NCI-H2107 (cell line): ENCODE data around the gene TAF10.

Source experiments
- DNase-seq: peaks from one replicate; lab custom pipeline; 2025; lab: John Stamatoyannopoulos, UW

TAF10 gene

DNA sequence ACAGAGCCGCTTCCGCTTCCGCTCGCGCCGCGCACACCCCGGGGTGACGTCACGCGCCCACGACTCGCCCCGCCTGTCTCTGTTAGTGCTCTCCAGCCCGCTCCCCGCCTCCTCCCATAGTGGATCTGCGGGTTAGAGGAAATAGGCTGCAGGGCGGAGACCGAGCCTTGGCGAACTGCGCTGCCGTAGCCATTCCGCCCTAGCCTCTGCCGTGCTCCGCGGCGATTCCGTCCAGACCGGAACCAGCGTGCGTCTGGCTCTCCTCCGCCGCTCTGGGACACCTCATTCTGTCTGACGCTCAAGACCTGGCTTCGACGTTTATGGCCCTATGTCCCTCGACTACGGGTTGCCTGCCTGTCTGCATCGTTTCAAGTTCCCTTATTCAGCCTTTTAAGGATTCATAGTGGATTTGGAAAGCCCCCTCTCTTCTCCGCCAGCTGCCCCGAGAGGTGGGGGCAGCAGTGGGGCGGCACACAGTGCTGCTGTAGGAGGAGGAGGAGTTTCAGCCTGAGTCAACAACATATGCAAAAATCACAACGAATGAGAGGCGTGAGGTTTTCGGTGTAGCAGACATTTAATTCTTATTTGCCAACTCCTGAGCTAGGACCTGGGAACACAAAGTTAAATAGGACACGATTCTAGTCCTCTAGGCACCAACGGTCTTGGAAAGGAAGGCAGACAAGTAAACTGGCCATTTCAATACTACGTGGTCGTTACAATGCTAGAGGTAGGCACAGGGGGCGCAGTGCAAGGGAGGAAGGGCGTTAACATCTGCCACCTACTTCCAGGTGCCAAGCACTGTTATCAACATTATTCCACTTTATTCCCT lies at the start of gene TAF10:
TSS of gene TAF10 (minus strand) at position 4 of the 829 bp plus-strand sequence. CDS start 27 bp downstream, outside the sequence.
- DNase-seq: peak; percentile 92

DNA sequence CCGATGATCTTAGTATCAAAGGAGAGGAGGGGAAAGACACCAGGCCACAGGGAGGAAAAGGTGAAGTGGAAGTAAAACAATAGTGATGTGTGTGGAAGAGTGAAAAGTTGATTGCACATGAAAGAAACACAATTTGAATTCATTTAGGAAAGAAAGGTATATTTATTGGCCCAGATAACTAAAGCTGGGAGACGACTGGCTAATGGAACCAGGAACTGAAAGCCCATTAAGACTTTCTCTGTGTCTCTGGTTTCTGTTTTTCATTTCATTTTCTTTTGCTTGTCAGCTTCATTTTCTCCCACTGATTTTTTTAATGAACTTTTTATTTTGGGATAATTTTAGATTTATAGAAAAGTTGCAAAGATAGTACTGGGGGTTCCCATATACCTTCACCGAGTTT lies 48.7 kb upstream of the TAF10 start:
- DNase-seq: no peak

DNA sequence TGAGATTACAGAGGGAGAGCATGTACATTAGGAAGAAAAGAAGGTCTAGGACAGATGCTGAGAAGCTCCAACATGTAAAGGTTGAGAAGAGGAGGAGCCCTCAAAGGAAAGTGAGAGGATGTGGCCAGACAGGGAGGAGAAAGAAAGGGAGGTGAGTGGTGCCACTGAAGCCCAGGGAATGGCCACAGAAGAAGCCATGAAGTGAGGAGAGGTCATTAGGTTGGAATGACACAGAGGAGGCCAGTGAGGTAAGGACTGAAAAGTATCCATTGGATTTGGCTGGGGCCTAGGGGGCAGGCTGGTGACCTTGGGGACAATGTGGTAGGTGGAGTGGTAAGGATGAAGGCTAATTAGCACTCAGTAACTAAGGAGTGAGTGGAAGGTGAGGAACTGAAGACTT lies 46.6 kb upstream of the TAF10 start:
- DNase-seq: no peak

DNA sequence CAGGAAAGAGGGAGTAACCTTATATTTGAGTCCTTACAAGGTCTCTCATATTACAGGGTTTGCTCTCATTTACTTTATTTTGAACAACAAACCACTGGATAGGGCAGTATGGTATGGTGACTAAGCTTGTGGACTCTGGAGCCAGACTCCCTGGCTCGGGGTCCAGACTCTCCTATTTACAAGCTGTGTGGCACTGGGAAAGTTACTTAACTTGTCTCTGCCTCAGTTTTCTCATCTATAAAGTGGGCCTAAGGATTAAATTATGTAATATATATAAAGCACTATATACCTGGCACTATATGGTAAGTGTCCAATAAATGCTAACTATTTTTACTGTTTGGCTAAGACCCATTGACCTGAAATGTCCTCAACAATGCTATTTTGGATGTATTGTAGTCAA lies 45.3 kb upstream of the TAF10 start:
- no peak for DNase-seq

DNA sequence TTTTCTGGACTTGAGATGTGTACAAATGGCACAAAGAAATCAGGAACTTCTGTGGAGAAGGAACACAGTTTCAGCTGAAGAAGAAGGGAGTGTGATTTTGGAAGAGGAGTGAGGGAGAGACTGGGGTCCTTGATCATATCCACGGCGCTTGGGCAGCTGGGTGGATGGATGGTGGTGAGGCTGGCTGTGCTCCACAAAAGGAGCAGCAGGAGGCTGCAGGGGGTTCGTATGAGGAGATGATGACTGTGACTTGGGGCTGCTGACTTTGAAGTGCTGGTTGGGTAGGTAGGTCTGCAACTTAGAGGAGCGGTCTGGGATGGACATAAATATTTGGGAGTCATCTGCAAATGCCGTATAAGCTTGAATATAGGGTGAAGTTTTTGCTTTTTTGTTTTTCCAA lies 44.9 kb upstream of the TAF10 start:
- no peak for DNase-seq

DNA sequence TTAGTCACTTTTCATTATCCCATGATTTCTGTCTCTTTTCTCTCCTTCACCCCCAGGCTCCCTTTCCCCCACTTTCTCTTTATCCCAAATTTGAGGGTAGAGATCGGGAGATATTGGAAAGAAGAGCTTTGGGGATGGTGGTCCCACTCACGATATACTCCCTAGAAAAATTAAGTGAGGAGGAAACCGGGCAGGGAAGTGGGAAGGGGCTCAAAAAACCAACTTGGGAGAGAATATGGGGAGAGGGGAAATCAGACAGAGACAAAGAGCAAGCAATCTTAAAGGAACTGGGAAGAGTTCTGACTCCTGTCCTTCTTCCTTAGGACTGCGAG lies 44.5 kb upstream of the TAF10 start:
- no peak for DNase-seq

DNA sequence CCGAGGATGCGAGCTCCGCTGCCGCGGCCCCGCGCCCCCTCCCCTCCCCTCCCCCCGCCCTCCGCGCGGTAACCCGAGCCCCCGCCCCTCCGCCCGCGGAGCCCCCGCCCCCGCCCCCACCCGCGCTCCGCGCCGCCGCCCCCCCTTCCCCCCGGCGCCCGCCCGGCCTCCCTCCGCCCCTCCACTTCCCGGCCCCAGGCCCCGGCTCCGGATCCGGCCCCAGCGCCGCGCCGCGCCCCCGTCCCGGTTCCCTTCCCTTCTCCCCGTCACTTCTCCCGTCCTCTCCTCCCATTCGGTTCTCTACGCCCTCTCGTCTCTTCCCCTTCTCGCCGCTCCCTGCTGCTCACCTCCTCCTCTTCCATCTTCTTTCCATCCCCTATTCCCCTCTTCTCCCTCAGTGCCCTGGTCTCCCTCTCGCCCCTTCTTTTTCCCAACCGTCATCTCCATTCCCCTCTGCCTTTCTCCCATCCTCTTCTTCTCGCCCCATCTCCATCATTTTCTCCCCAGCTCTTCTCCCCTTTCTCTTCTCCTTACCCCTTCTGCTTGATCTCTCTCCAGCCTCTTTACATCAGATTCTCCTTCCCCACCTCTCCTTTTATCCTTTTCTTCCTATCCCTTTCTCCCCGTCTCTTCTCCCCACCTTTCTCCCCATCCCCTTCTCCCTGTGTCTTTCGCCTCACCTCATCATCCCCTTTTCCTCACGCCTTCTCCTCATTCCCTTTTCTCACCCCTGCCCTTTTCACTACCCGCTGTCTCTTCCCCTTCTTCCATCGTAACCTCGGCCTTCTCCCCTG lies 44.0 kb upstream of the TAF10 start, which contains the start of gene DCHS1:
TSS of gene DCHS1 (minus strand) at position 20 of the 794 bp plus-strand sequence. CDS start 14,196 bp downstream, outside the sequence.
- no peak for DNase-seq

DNA sequence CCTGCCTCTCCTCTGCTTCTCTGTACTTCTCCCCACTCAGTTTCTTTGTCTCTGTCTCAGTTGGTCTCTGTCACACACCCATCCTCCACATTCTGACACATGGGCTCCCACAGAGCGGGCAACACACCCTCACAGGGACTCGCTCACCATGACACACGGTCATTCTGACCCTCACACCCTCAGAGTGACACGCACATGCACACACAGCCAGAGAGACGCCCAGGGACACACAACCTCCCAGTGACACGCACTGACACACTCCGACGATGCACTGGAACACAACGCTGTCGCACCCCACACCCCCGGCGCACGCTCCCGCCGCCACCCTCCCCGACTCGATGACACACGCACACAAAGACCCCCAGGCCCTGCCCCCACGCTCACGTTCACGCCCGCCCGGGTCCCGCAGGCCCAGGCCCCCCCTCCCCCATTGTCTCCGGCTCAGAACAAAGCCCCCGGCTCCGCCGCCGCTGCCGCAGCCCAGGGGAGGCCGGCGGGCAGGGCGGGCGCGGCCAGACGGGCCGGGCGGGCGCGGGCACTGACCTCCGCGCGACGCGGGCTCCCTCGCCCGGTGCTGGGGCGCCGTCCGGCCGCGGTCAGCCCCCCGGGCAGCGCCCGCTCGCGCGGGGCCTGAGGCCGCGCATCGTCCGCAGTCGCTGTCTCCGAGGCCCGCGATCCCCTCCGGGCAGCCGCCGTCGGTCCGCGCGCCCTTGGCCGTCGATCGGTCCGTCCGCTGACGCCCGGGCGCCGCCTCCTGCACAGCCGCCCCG lies 43.2 kb upstream of the TAF10 start:
- DNase-seq: no peak

DNA sequence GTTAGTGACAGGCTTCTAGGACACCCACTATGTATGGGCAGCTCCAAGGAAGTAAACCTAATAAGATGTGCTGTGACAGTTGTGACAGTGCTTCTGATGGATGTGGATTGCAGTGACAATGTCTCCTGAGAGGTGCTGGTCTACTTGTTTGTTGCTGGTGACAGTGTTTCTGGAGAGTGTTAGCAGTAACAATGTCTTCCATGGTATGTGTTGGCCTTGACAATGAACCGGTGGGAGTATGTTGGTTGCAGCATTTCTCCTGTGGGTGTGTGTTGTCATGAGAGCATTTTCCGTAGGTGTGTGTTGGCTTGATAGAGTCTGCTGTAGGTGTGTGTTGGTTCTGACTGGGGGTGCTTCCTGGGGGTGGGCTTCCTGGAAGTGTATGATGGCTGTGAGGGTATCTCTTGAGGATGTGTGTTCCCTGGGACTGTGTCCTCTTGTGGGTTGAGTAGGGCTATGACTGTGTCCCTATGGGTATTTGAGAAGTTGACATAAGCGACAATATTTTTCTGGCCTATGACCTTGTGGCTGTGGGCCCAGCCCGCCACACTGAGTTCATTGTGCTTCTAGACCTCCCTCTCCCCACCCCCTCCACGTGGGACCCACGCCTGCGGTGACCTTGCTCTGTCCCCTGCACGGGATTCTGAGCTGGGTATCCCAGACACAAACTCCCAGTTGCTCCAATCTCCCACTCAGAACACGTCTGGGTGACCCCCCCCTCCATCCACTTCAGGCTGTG lies 42.4 kb upstream of the TAF10 start:
- no peak for DNase-seq

DNA sequence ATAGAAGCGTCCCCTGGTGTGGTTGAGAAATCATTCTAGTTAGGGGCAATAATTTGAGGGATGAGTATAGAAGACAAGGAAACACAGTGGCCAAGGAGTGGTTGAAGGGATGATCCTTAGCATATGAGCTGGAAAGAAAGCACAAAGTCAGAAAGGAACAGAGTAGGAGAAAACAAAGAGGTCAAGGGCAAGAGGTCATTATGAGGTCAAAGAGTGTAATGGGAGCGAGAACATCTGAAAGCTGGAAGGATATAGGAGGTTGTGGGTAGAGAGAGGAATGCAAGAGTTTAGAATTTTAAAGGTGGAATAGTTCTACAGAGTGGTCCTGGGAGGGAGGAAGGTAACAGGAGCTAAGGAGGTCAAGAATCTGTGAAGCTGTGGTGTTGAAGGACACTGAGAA lies 41.6 kb upstream of the TAF10 start:
- DNase-seq: no peak

DNA sequence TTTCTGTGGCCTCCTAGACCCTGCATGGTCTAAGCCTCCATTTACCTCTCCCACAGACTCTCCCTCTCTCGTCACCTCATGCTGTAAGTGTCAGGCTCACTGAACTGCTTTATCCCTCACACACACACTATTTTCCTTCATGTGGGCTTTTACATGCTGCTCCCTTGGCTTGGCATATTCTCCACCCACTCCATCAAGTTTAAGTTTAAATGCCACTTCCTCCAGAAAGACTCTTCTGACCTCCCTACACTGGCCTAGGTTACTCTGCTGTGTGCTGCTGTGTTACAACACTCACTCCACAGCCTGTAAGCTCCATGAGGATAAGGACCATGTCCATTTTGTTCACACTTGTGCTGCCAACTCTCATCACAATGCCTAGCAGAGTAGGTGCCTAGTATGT lies 41.1 kb upstream of the TAF10 start:
- no peak for DNase-seq

DNA sequence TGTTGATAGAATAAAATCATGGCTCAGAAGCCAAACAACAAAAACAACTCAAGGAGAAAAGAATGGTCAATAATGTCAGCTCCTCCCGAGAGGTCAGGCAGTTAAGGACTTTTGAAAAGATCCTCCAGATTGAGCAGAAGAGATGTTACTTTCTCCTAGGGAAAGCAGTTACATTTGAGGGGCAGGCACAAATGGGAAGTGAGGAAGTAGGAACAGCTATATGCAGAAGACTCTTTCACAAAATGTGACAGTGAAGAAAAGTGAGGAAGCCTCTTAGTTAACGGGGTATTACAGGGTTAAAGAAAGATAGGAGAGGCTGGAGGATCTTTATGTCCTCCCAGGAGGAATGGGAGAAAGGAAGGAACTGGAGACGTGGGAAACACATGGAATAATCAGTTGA lies 40.2 kb upstream of the TAF10 start:
- no peak for DNase-seq

DNA sequence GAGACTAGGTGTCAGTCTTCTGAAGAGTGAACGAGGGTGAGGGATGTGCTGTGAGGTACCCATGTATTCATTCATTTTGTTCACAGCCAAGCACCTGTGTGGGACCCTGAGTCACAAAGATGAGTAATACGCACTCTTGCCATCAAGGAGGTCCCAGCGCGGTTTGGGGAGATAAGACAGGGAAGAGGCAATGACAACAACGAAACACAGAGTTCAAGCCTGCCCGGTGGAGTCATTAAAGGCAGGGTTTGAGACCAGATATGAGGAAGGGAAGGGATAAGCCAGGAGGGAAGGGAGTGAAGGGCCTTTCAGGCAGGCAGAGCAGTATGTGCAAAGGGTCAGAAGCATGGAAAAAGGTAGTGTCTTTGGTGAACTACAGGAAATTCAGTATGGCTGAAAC lies 39.0 kb upstream of the TAF10 start:
- DNase-seq: no peak

DNA sequence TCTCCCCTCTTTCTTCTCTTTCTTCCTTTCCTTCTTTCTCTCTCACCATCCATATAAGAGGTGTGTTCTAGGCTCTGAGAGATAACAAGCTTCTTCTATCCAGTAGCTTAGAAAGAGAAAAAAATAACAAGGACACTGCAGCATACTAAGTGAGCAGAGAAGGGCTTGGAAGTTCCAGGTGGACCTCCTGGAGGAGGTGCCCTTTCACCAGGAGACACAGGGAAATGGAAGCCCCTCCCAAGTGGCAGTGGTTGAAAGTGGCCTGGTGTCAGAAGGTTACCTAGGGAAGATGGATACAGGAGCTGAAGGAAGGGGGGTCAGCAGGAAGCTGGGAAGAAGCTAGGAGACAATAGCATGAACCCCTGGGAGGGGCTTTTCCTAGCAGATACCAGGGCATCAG lies 38.1 kb upstream of the TAF10 start:
- no peak for DNase-seq

DNA sequence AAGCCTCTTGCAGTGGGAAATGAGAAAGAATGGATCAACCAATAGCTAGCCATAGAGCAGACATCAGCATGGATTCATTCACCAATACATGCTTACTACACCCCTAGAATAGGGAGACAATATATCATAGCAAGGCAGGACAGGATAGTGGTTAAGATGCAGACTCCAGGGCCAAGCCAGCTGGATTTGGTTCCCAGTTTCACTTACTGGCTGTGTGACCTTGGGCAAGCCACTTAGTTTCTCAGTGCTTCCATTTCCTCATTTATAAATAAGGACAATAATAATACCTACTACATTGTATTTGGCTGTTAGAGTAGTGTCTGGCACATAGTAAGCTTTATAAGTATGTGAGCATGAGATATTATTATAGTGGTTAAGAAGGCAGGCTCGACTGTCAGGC lies 36.5 kb upstream of the TAF10 start:
- DNase-seq: no peak

DNA sequence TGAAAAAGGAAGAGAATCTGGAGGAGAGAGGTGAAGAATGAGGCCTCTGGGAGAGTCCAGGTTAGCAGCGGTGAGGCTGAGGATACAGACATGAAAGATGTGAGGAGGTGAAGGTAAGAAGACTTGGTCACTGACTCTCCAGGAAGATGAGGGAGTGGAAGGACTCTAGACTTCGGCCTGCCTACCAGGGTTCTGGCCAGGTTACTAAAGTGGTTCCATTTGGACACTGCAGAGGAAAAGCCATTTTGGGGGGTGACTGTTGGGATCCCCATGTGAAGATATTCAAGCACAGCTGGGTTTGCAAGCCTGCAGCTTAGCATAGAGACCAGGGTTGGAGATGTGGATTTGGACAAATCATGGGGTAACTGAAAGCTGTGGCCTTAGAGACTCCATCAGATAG lies 35.8 kb upstream of the TAF10 start:
- no peak for DNase-seq

DNA sequence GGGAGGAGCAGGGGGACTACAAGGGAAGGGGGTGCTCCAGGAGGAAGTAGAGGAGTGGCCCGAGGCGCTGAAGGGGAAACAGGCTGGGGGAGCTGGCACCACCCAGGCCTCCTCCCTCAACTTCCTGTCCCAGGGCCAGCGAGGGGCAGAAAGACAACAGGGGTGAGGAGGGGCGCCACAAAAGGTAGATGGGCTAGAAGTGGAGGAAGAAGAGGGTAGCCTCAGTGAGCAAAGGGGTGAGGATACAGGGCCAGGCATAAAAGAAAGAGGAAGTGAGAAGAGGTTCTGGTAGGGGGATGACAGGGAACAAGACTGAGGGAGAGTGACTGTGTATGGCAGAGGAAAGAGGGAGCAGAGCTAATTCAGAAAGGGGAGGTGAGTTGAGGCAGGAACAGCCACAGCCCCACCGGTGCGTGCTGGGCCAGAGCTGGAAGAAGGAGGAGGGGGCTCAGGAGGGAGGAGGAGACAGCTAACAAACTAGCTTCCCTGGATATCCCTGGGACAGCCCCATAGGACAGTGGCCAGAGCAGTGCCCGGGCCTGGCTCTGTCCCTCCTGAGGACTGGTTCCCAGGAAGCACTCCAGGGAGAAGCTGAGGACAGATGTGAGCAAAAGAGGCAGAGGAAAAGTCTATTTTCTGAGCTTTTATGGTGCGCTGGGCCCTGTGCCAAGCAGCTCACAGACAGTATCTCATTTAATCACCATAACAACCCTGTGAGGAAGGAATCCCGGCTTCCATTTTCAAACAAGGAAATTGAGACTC lies 35.1 kb upstream of the TAF10 start:
- DNase-seq: no peak

DNA sequence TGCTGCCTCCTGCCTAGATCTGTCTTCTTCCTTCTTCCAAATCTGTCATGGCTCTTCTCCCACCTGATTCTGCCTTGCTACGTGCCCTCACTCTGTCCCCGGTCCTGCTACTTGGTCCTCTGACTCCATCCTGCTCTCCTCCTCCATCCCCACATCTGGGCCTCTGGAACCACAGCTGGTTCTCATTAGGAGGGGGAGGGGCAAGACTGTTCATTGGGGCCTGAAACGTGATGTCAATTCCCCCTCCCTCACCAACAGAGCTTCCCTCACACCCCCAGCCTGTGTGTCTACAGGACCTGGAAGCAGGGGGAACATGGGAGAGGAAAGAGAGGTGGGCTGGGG lies 34.5 kb upstream of the TAF10 start:
- DNase-seq: no peak

DNA sequence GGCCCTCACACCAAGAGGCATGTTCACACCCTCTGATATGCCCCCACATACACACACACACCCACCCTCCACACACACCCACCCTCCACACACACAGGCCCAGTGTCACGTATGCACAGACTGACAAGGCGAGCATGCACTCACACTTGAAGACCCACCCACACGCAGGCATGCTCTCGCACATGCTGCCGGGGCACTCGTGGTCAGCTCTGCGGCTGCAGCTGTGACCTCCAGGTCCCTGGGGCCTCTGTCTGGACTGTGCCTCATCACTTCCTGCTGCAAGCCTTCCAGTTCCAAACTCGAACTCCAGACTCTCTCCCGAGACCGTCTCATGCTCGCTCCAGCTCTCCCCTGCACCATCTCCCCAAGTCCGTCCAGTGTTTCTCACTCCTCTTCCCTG lies 34.1 kb upstream of the TAF10 start:
- DNase-seq: no peak

DNA sequence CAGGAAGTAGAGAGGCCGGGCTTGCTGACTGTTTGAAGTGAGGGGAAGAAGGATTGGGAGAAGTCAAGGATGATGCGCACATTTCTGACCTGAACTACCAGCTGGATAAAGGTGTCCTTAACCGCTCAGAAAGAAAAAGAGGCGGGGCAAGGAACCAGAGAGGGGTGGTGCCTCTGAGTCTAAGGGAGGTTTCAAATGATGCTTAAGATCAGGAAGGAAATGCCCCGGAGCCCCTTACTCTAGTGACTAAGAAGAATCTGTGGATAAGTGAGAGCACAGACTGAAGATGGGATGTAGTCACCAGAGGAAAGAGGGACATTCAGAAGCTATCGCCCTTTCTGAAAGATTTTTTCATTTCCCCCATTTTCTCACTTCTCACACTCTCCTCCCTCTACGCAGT lies 30.9 kb upstream of the TAF10 start:
- DNase-seq: no peak

DNA sequence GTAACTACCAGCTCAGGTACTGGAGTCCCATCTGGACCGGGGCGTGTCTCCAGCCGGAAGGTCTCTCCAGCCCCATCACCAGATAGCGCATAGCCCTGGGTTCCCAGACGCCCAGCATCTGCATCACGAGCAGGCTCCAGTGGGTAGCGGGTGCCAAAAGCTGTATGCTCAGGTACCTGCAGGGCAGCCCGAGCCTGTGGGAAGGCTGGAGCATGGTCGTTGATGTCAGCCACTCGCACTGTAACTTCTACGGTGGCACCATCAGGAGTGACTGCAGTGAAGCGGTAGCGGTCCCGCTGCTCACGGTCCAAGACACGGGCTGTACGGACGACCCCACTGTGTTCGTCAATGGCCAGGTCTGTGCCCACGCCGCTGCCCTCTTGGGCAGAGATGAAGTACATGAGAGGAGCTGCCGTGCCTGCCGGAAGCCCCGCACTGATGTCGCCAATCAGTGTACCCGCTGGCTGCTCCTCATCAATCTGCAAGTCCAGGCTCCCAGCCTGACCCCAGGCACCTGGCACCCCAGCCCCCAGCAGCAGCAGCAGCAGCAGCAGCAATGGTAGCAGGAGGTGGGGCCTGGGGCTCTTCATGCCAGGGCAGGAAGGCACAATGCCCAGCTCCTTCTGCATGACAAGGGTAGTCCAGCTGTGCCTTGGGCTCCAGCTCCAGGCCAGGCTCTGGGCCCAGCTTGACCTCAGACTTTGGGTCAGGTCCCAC lies 29.1 kb upstream of the TAF10 start:
- DNase-seq: no peak
